HG03039 (cell line): Measurements from ENCODE around the gene TYW1.
"Not testable (repeated sequence)": the region's sequence is repeated elsewhere in the genome, so short reads cannot be mapped to it uniquely, and the experiment has no call there.

ENCODE experiments used
- ATAC-seq: cut with Tn5 transposase; IDR thresholded peaks from one replicate; pipeline ENCODE4 v1.9.1; 2021; ENCODE audit warnings: mild to moderate bottlenecking, moderate library complexity; ENCODE audit not compliant: unreplicated experiment

Gene TYW1

GRCh38 chr7:66996444-66997191 lies at the start of gene TYW1:
Gene TYW1, plus strand, starts transcription at chr7:66996833. Its CDS starts 146 bp downstream, at chr7:66996979.
- ATAC-seq = peak; percentile 85

GRCh38 chr7:66948480-66949109 lies 48.0 kb upstream of the TYW1 start:
- no peak for ATAC-seq

GRCh38 chr7:66950311-66950710 lies 46.3 kb upstream of the TYW1 start:
- no peak for ATAC-seq

- ATAC-seq = no peak
Observed at GRCh38 chr7:66950763-66951162, 45.9 kb upstream of the TYW1 start.

GRCh38 chr7:66952343-66953043 lies 44.1 kb upstream of the TYW1 start:
- no peak for ATAC-seq

- ATAC-seq = no peak
Observed at GRCh38 chr7:66953044-66953427, 43.6 kb upstream of the TYW1 start.

- ATAC-seq = no peak
Observed at GRCh38 chr7:66957595-66958290, 38.9 kb upstream of the TYW1 start.

GRCh38 chr7:66958538-66959350 lies 37.9 kb upstream of the TYW1 start:
- no peak for ATAC-seq

- no peak for ATAC-seq
Observed at GRCh38 chr7:66960192-66960591, 36.4 kb upstream of the TYW1 start.

GRCh38 chr7:66961096-66961495 lies 35.5 kb upstream of the TYW1 start:
- no peak for ATAC-seq

GRCh38 chr7:66964411-66964810 lies 32.2 kb upstream of the TYW1 start:
- ATAC-seq = no peak

- no peak for ATAC-seq
Observed at GRCh38 chr7:66967029-66967428, 29.6 kb upstream of the TYW1 start.

GRCh38 chr7:66969001-66969400 lies 27.6 kb upstream of the TYW1 start:
- ATAC-seq = not testable (repeated sequence)

- no peak for ATAC-seq
Observed at GRCh38 chr7:66970310-66970709, 26.3 kb upstream of the TYW1 start.

- ATAC-seq = no peak
Observed at GRCh38 chr7:66974986-66975590, 21.5 kb upstream of the TYW1 start.

- ATAC-seq = not testable (repeated sequence)
Observed at GRCh38 chr7:66978312-66978711, 18.3 kb upstream of the TYW1 start.

- ATAC-seq = not testable (repeated sequence)
Observed at GRCh38 chr7:66979013-66979412, 17.6 kb upstream of the TYW1 start.

GRCh38 chr7:66980336-66980735 lies 16.3 kb upstream of the TYW1 start:
- not testable (repeated sequence) for ATAC-seq

- not testable (repeated sequence) for ATAC-seq
Observed at GRCh38 chr7:66989552-66989951, 7.1 kb upstream of the TYW1 start.

GRCh38 chr7:66994051-66994450 lies 2.6 kb upstream of the TYW1 start:
- ATAC-seq = not testable (repeated sequence)
